ENCODE data around the gene RHEB. TPM values are rescaled to one million over a fixed set of nuclear protein-coding genes. Genes with fewer than 3 reads are reported as not detected.

RHEB gene
- total and polyA plus RNA-seq, 2 experiments from 2014 or later: 111 to 135 TPM

- no peaks in the 10 kb centered on the region for H3K9me2 ChIP-seq (replicated peaks; ENCODE audit: insufficient read depth)
- no peaks in the 10 kb centered on the region for H3K9me3 ChIP-seq (ENCODE audit: low read depth)
- H3K79me2 ChIP-seq: no peaks in the 10 kb centered on the region
- H3K36me3 ChIP-seq (replicated peaks; ENCODE audit: insufficient read depth, low read depth): no peaks in the 10 kb centered on the region
- no peaks in the 10 kb centered on the region for H3K4me1 ChIP-seq (ENCODE audit: insufficient read depth)
- no peaks in the 10 kb centered on the region for H3K27me3 ChIP-seq
- TF ChIP-seq EZH2phosphoT487 (IDR thresholded peaks at IDR 0.05; ENCODE audit: low read depth, severe bottlenecking, unreplicated experiment): no peak
- TF ChIP-seq EZH2 (IDR thresholded peaks at IDR 0.05; ENCODE audit: borderline replicate concordance): no peak
- TF ChIP-seq CTCF (IDR thresholded peaks at IDR 0.05; ENCODE audit: poor library complexity): no peak
- no peak overlapping the region for H2AFZ ChIP-seq
- no peak overlapping the region for H3K27ac ChIP-seq
- no peak overlapping the region for H3K4me2 ChIP-seq
- H4K20me1 ChIP-seq (ENCODE audit: insufficient read depth, poor library complexity, severe bottlenecking): no peaks in the 10 kb centered on the region
- no peak overlapping the region for H3K4me3 ChIP-seq
- DNase-seq (ENCODE audit: low spot score): no peak
Measured at GRCh38 chr7:151529842-151530241, 10.1 kb upstream of the RHEB start.

- H3K36me3 ChIP-seq (replicated peaks; ENCODE audit: insufficient read depth, low read depth): no peaks in the 10 kb centered on the region
- no peaks in the 10 kb centered on the region for H3K9me2 ChIP-seq (replicated peaks; ENCODE audit: insufficient read depth)
- H3K4me1 ChIP-seq (ENCODE audit: insufficient read depth): no peaks in the 10 kb centered on the region
- TF ChIP-seq CTCF (IDR thresholded peaks at IDR 0.05; ENCODE audit: poor library complexity): no peak
- no peak for TF ChIP-seq EZH2phosphoT487 (IDR thresholded peaks at IDR 0.05; ENCODE audit: low read depth, severe bottlenecking, unreplicated experiment)
- TF ChIP-seq EZH2 (IDR thresholded peaks at IDR 0.05; ENCODE audit: borderline replicate concordance): no peak
- H3K79me2 ChIP-seq: no peaks in the 10 kb centered on the region
- no peak overlapping the region for H2AFZ ChIP-seq
- DNase-seq (ENCODE audit: low spot score): no peak
- H4K20me1 ChIP-seq (ENCODE audit: insufficient read depth, poor library complexity, severe bottlenecking): no peaks in the 10 kb centered on the region
- H3K27me3 ChIP-seq: no peaks in the 10 kb centered on the region
- H3K4me2 ChIP-seq: no peak overlapping the region
- H3K4me3 ChIP-seq: no peak overlapping the region
- 89% methylated on average over 2 of the region's 2 CpGs for WGBS (ENCODE audit: low lambda C conversion rate, missing lambda C conversion rate)
- H3K9me3 ChIP-seq (ENCODE audit: low read depth): no peaks in the 10 kb centered on the region
- no peak overlapping the region for H3K27ac ChIP-seq
Measured at GRCh38 chr7:151524845-151525244, 5.2 kb upstream of the RHEB start.

- WGBS (ENCODE audit: low lambda C conversion rate, missing lambda C conversion rate): 82% methylated on average over 8 of the region's 8 CpGs
- Histone ChIP-seq H3K27ac (peak overlapping the region; percentile 57), H3K79me2 (no peaks in the 10 kb centered on the region), H2AFZ (no peak overlapping the region), H3K9me2 (replicated peaks; ENCODE audit: insufficient read depth) (no peaks in the 10 kb centered on the region), H3K4me2 (no peak overlapping the region), H3K27me3 (no peaks in the 10 kb centered on the region), H3K4me1 (ENCODE audit: insufficient read depth) (no peaks in the 10 kb centered on the region), H4K20me1 (ENCODE audit: insufficient read depth, poor library complexity, severe bottlenecking) (no peaks in the 10 kb centered on the region), H3K4me3 (no peak overlapping the region), H3K9me3 (ENCODE audit: low read depth) (no peaks in the 10 kb centered on the region), H3K36me3 (replicated peaks; ENCODE audit: insufficient read depth, low read depth) (no peaks in the 10 kb centered on the region)
- TF ChIP-seq CTCF (IDR thresholded peaks at IDR 0.05; ENCODE audit: poor library complexity) (no peak), EZH2 (IDR thresholded peaks at IDR 0.05; ENCODE audit: borderline replicate concordance) (no peak), EZH2phosphoT487 (IDR thresholded peaks at IDR 0.05; ENCODE audit: low read depth, severe bottlenecking, unreplicated experiment) (no peak)
- DNase-seq (ENCODE audit: low spot score): peak; percentile 28
Measured at GRCh38 chr7:151524331-151524730, 4.6 kb upstream of the RHEB start.

Measured in hepatocyte (in vitro differentiated cells).